ENCODE results near the gene OTUD1. TPM values are rescaled to one million over a fixed set of nuclear protein-coding genes. Genes with fewer than 3 reads are reported as not detected.

Gene OTUD1
- total and polyA plus RNA-seq, 2 experiments from 2014 or later: 31.7 to 38.5 TPM

DNA sequence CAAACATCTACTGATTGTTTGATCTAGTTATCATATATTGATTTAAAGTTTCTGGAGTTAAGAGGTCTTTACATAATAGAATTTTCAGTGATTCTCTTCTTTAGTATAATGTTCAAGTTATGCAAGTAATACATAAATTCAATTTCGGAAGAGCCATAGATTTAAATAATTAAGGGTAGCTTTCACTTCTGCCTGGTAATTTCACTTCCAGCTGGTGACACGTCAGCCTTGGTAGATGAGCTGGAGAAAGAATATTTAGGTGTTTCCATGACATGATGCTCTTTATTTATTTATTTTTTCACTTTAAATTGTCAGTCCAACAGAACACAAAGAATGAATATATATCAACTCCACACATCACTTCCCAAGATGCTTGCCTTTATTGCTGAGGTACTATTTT lies 5.2 kb upstream of the OTUD1 start:
- Histone ChIP-seq H2AFZ (no peak overlapping the region), H3K27me3 (no peaks in the 10 kb centered on the region), H3K27ac (no peak overlapping the region), H3K4me1 (ENCODE audit: insufficient read depth) (no peaks in the 10 kb centered on the region), H3K4me3 (no peak overlapping the region), H3K9me2 (replicated peaks; ENCODE audit: insufficient read depth) (no peaks in the 10 kb centered on the region), H3K9me3 (ENCODE audit: low read depth) (no peaks in the 10 kb centered on the region), H4K20me1 (ENCODE audit: insufficient read depth, poor library complexity, severe bottlenecking) (no peaks in the 10 kb centered on the region), H3K4me2 (no peak overlapping the region), H3K79me2 (no peaks in the 10 kb centered on the region), H3K36me3 (replicated peaks; ENCODE audit: insufficient read depth, low read depth) (no peaks in the 10 kb centered on the region)
- DNase-seq (ENCODE audit: low spot score): no peak
- no peak for TF ChIP-seq CTCF (IDR thresholded peaks at IDR 0.05; ENCODE audit: poor library complexity)
- TF ChIP-seq EZH2 (IDR thresholded peaks at IDR 0.05; ENCODE audit: borderline replicate concordance): no peak
- WGBS (ENCODE audit: low lambda C conversion rate, missing lambda C conversion rate): 95% methylated on average over 2 of the region's 2 CpGs

DNA sequence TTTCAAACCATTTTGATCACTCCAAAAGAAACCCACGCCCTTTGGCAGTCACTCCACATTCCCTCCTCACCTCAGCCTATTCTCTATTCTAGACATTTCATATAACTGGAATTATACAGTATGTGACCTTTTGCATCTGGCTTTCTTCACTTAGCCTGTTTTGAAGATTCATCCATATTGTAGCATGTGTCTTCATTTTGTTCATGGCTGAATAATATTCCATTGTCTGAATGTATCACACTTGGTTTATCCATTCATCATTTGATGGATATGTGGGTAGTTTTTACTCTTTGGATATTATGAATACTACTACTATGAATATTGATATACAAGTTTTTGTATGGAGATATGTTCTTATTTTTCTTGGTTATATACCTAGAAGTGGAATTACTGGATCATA lies 3.5 kb upstream of the OTUD1 start:
- H3K4me1 ChIP-seq (ENCODE audit: insufficient read depth): no peaks in the 10 kb centered on the region
- H2AFZ ChIP-seq: no peak overlapping the region
- H3K9me2 ChIP-seq (replicated peaks; ENCODE audit: insufficient read depth): no peaks in the 10 kb centered on the region
- peaks cover 3% of the 10 kb centered on the region for H4K20me1 ChIP-seq (ENCODE audit: insufficient read depth, poor library complexity, severe bottlenecking)
- H3K79me2 ChIP-seq: peaks cover 6% of the 10 kb centered on the region
- H3K36me3 ChIP-seq (replicated peaks; ENCODE audit: insufficient read depth, low read depth): no peaks in the 10 kb centered on the region
- H3K27me3 ChIP-seq: no peaks in the 10 kb centered on the region
- no peak overlapping the region for H3K27ac ChIP-seq
- WGBS (ENCODE audit: low lambda C conversion rate, missing lambda C conversion rate): 100% methylated on average over 1 of the region's 1 CpG
- H3K4me2 ChIP-seq: no peak overlapping the region
- TF ChIP-seq CTCF (IDR thresholded peaks at IDR 0.05; ENCODE audit: poor library complexity): no peak
- no peak for TF ChIP-seq EZH2 (IDR thresholded peaks at IDR 0.05; ENCODE audit: borderline replicate concordance)
- no peak for TF ChIP-seq EZH2phosphoT487 (IDR thresholded peaks at IDR 0.05; ENCODE audit: low read depth, severe bottlenecking, unreplicated experiment)
- H3K9me3 ChIP-seq (ENCODE audit: low read depth): no peaks in the 10 kb centered on the region
- DNase-seq (ENCODE audit: low spot score): no peak
- H3K4me3 ChIP-seq: no peak overlapping the region

- H4K20me1 ChIP-seq (ENCODE audit: insufficient read depth, poor library complexity, severe bottlenecking): peaks cover 19% of the 10 kb centered on the region
- no peak overlapping the region for H3K4me2 ChIP-seq
- H2AFZ ChIP-seq: no peak overlapping the region
- H3K4me3 ChIP-seq: no peak overlapping the region
- no peaks in the 10 kb centered on the region for H3K9me2 ChIP-seq (replicated peaks; ENCODE audit: insufficient read depth)
- TF ChIP-seq CTCF (IDR thresholded peaks at IDR 0.05; ENCODE audit: poor library complexity) (no peak), EZH2phosphoT487 (IDR thresholded peaks at IDR 0.05; ENCODE audit: low read depth, severe bottlenecking, unreplicated experiment) (no peak), EZH2 (IDR thresholded peaks at IDR 0.05; ENCODE audit: borderline replicate concordance) (no peak)
- H3K27ac ChIP-seq: no peak overlapping the region
- 84% methylated on average over 4 of the region's 4 CpGs for WGBS (ENCODE audit: low lambda C conversion rate, missing lambda C conversion rate)
- peaks cover 13% of the 10 kb centered on the region for H3K4me1 ChIP-seq (ENCODE audit: insufficient read depth)
- H3K27me3 ChIP-seq: no peaks in the 10 kb centered on the region
- H3K79me2 ChIP-seq: peaks cover 22% of the 10 kb centered on the region
- no peak for DNase-seq (ENCODE audit: low spot score)
- no peaks in the 10 kb centered on the region for H3K36me3 ChIP-seq (replicated peaks; ENCODE audit: insufficient read depth, low read depth)
- no peaks in the 10 kb centered on the region for H3K9me3 ChIP-seq (ENCODE audit: low read depth)
Observed at GRCh38 chr10:23436983-23437382, 1.9 kb upstream of the OTUD1 start.

Data from hepatocyte (in vitro differentiated cells).